ENCODE measurements around the gene CLCN2.

The CLCN2 gene

DNA sequence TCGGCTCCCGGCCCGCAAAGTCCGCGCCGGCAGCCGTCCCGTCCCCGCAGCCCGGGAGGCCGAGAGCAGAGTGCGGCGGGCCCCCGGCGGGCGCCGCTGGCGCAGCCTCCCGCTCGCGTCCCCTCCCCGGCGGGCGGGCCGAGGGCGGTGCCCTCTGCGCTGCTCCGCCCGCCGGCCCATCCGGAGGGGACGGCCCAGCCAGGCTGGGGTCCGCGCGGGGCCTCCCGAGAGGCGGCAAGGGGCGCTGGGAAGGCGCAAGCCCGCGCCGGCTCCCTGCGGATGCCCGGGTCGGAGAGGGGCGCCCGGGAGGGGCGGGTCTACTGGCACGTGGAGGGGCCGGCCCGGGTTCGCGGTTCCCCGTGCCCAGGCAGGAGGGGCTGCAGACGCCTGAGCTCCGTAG lies at the start of gene CLCN2, which contains the start of gene POLR2H:
CLCN2 (minus strand) TSS at position 74 of the 400 bp plus-strand sequence. CDS start 126 bp downstream, outside the sequence.
POLR2H (plus strand) TSS at position 179 of the 400 bp plus-strand sequence. CDS start 1,783 bp downstream, outside the sequence.
- DNase-seq (ENCODE audit: low read depth): no peak
- H3K4me3 ChIP-seq (ENCODE audit: low read depth, low read length): peak within 1 kb of the TSS; percentile 96
- TF ChIP-seq CTCF (IDR thresholded peaks at IDR 0.05; ENCODE audit: control insufficient read depth, extremely low read depth, insufficient read depth): no peak

DNA sequence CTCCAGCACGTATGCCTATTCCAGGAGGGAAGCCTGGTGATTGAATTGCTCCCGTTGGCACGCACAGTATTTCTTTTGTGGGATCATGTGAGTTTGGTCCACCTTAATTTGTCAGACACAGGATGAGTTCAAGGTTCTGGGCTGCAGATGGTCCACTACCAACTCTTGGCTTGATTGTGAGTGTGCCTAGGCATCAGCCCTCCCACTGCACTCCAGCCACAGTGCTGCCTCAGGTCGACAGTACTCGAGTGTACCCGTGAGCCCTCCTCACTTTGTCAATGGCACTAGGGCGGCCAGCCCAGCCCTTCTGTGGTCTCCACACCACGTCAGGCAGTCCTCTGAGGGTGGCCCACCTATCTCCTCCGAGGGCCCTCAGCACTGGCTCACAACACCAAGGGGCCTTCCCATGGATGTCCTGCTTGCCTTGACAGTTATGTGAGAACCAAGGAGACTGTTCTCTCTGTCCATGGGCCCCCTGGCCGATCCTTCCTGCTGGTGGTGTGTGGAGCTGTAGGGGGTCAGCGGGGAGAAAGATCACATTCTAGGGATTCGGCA lies 48.6 kb upstream of the CLCN2 start:
- no peak overlapping the region for H3K4me3 ChIP-seq (ENCODE audit: low read depth, low read length)
- no peak for DNase-seq (ENCODE audit: low read depth)
- TF ChIP-seq CTCF (IDR thresholded peaks at IDR 0.05; ENCODE audit: control insufficient read depth, extremely low read depth, insufficient read depth): no peak

DNA sequence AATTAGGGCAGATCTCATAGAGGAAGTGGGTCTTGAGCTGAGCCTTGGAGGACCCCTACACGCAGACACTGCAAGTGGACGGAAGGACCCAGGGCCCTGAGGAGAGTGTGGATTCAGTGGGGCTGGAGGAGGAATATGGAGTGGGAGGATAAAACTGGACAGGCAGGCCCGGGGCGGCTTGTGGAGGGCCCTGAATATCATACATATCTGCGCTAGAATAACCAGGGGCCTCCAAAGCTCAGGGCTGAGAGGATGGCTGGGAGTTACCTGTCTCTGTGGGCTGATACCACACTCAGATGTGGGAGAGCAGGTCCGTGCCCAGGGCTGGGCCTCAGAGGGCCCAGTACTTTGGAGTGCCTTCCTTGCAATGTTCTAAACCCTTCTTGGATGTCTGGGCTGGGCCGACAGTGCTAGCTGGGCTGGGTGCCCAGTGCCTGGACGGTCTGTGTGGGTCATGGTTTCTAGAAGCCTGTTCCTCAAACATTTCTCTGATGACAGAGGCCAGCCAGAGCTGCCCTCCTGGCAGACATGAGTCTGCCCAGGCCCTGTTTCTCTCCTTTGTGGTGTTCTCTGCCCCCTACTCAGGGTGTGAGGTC lies 48.0 kb upstream of the CLCN2 start:
- TF ChIP-seq CTCF (IDR thresholded peaks at IDR 0.05; ENCODE audit: control insufficient read depth, extremely low read depth, insufficient read depth): no peak
- no peak for DNase-seq (ENCODE audit: low read depth)
- no peak overlapping the region for H3K4me3 ChIP-seq (ENCODE audit: low read depth, low read length)

DNA sequence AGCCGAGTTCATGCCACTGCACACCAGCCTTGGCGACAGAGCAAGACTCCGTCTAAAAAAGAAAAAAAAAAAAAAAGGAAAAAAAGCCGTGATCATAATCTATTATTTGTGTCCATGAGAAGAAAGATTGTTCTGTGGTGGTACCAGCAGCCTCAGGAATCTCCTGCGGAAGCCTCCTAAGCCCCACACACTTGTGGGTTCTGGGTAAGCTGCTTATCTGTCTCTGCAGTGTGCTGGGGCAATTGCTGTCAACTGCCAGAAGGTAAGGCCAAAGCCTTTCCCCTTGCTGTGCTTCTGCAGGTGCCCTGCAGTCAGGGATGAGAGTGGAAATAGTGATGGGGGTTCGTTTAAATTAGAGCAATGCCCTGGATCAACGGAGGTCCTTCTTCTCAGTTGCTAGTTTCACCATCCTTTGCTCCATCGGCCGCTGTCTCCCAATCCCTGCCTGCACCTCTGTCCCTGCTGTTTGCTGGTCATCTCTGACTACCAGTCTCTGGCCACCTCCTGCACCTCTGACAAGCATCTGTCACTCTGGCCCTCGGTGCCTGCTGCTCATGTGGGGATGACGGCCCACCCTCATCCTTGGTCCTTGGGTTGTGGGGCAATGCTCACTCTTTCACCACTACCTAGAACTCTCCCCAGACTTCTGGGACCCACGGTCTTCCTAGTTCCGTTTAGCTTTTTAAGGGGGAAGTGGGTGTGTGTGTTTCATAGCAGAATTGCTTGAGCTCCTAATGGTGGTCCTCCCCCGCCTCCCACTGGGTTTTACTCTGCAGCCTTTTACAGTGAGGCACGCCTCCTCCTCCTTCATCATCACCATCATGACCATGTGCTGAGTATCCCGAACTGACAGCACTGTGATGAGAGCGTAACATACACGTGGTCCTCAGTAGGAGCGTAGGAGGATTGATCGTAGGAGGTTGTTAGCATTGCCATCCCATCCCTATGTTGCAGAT lies 43.9 kb upstream of the CLCN2 start:
- H3K4me3 ChIP-seq (ENCODE audit: low read depth, low read length): no peak overlapping the region
- no peak for TF ChIP-seq CTCF (IDR thresholded peaks at IDR 0.05; ENCODE audit: control insufficient read depth, extremely low read depth, insufficient read depth)
- no peak for DNase-seq (ENCODE audit: low read depth)

DNA sequence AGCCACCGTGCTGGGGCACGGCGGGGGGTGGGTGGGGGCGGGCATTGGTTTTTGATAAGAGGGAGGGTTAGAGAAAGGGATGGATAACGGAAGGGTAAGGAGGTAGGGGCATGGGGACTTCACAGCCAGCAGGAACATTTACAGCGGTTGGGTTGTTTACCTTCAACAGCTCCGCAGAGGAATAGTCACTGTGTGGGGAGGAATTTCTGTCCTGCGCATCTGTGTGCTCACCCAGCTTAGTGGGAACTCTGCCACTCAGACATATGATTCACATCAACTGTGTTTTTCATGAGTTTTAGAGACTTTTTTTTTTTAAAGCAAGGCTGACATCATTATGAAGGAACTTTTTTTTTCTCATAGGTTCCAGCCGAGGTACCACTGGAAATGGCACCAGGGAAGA lies 38.0 kb upstream of the CLCN2 start:
- TF ChIP-seq CTCF (IDR thresholded peaks at IDR 0.05; ENCODE audit: control insufficient read depth, extremely low read depth, insufficient read depth): no peak
- no peak overlapping the region for H3K4me3 ChIP-seq (ENCODE audit: low read depth, low read length)
- DNase-seq (ENCODE audit: low read depth): no peak

GRCh38 chr3:184395320-184395660 lies 33.9 kb upstream of the CLCN2 start:
- H3K4me3 ChIP-seq (ENCODE audit: low read depth, low read length): no peak overlapping the region
- TF ChIP-seq CTCF (IDR thresholded peaks at IDR 0.05; ENCODE audit: control insufficient read depth, extremely low read depth, insufficient read depth): no peak
- no peak for DNase-seq (ENCODE audit: low read depth)
